ENCODE data around the gene ASGR1. TPM values are rescaled to one million over a fixed set of nuclear protein-coding genes. Genes with fewer than 3 reads are reported as not detected.
A peak's percentile ranks its signal among the peaks of the same experiment; 100 is the strongest.
"Not testable (repeated sequence)": the region's sequence is repeated elsewhere in the genome, so short reads cannot be mapped to it uniquely, and the experiment has no call there.

ASGR1 gene
- total and polyA plus RNA-seq, 7 donors: 0.36 to 2.4 (median 1.7) TPM; not detected in 2

GRCh38 chr17:7131423-7131791 is 47.8 kb downstream of the ASGR1 start:
- H3K9me3 ChIP-seq: no peaks in the 10 kb centered on the region
- H3K36me3 ChIP-seq: no peaks in the 10 kb centered on the region
- no peaks in the 10 kb centered on the region for H3K4me1 ChIP-seq
- H3K27ac ChIP-seq: peak overlapping the region in 3 of 4 donors; percentile 27 to 45 (median 37)
- 87 to 88% methylated on average over 5 of the region's 5 CpGs for WGBS, 2 donors
- no peak for TF ChIP-seq POLR2AphosphoS5 (IDR thresholded peaks at IDR 0.05)
- peaks cover 0 to 46% (median 12%) of the 10 kb centered on the region in 3 donors for H3K27me3 ChIP-seq
- no peak for DNase-seq
- intact Hi-C loops (cut with DNase I): no loop called here
- peak overlapping the region in 2 of 4 donors; percentile 18 to 19 for H3K4me3 ChIP-seq

DNA sequence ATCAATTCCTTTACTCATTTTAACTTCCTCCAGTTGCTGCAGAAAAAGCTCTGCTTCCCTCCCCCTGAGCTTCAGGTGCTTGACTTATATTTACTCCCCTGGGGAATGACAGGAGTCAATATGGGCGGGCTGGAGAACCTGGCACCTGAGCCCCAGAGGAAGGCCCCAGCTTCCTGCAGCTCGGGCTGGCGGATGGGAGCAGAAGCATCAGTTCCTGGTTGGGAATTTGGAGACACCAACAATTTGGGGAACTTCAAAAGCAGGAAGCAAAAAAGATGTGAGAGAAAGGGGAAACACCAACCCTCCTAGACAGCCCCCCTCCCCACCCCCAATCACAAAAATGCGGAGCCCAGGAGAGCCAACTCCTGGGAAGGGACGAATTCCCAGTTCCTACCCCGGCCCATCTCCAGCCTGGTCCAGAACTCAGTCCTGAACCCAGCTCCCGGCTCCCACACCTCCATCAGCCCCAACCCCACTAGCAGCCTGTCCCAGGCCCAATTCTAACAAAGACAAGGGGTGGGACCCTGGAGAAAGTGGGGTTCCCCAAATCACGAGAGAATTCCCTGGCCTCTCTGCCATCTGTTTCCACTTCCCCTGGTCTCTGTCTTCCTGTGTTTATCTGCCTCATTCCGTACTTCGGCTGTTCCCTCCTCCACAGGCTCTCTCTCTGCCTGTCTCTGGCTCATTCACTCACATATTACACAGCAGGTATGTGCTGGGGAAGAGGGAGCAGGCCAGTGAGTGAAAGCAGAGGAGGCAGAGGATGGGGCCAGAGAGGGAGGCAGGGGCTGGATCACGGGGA is 48.3 kb downstream of the ASGR1 start:
- Histone ChIP-seq H3K36me3 (no peaks in the 10 kb centered on the region), H3K27me3 (peaks cover 0 to 44% (median 12%) of the 10 kb centered on the region in 3 donors), H3K9me3 (no peaks in the 10 kb centered on the region), H3K4me3 (peak overlapping the region in 2 of 4 donors; percentile 18 to 19), H3K27ac (peak overlapping the region in 3 of 4 donors; percentile 27 to 45 (median 37)), H3K4me1 (no peaks in the 10 kb centered on the region)
- intact Hi-C loops (cut with DNase I): no loop called here
- 49 to 73% methylated on average over 11 of the region's 11 CpGs for WGBS, 2 donors
- no peak for DNase-seq
- no peak for TF ChIP-seq CTCF (IDR thresholded peaks at IDR 0.05)
- TF ChIP-seq POLR2A (IDR thresholded peaks at IDR 0.05): no peak
- no peak for TF ChIP-seq EP300 (IDR thresholded peaks at IDR 0.05)
- peak in 3 of 4 donors; percentile 20 to 37 (median 22) for TF ChIP-seq POLR2AphosphoS5 (IDR thresholded peaks at IDR 0.05)

DNA sequence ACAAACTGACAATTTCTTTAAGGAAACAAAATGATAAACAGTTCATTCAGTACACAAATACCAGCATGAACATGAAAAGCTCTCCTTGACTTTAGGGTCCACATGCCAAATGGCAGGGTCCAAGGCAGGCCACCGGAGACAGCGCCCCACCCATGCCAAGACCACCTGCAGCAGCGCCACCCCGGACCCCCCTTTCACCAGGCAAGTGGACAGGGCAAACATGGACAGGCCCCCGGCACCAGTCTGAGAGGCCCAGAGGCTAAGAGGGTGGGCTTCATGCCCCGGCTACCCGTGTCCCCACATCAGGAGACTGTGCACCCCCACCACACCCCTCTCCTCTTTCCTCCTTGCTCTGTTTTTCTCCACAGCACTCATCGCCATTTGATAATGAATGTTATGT is 49.9 kb downstream of the ASGR1 start:
- no peaks in the 10 kb centered on the region for H3K36me3 ChIP-seq
- H3K9me3 ChIP-seq: no peaks in the 10 kb centered on the region
- 89 to 93% methylated on average over 8 of the region's 8 CpGs for WGBS, 2 donors
- peaks cover 0 to 44% (median 6%) of the 10 kb centered on the region in 3 donors for H3K27me3 ChIP-seq
- H3K27ac ChIP-seq: no peak overlapping the region
- TF ChIP-seq POLR2AphosphoS5 (IDR thresholded peaks at IDR 0.05) (no peak), CTCF (IDR thresholded peaks at IDR 0.05) (no peak), POLR2A (IDR thresholded peaks at IDR 0.05) (no peak), EP300 (IDR thresholded peaks at IDR 0.05) (no peak)
- DNase-seq: no peak
- no peaks in the 10 kb centered on the region for H3K4me1 ChIP-seq
- no peak overlapping the region for H3K4me3 ChIP-seq
- intact Hi-C loops (cut with DNase I): no loop called here

DNA sequence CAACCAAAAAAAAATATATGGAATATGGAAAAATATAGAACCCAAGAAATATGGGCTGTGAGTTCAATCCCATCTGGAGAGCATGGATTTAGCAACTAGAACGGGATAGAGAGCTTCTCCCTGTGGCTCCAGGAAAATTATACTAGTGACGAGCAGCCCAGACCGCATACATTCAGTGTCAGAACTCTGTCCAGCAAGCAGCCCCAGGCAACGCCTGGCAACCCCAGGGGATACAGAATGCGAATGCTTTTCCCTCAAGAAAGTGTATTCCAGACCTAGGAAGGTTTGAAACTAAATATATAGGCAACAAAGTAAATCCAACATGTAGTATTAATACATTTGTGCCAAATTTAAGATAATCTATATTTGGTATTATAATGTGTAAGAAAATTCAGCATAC is 51.0 kb downstream of the ASGR1 start:
- no peaks in the 10 kb centered on the region for H3K36me3 ChIP-seq
- no peak overlapping the region for H3K4me3 ChIP-seq
- TF ChIP-seq POLR2A (IDR thresholded peaks at IDR 0.05) (no peak), POLR2AphosphoS5 (IDR thresholded peaks at IDR 0.05) (no peak), CTCF (IDR thresholded peaks at IDR 0.05) (no peak), EP300 (IDR thresholded peaks at IDR 0.05) (no peak)
- DNase-seq: no peak
- H3K27ac ChIP-seq: no peak overlapping the region
- H3K27me3 ChIP-seq: peaks cover 0 to 42% (median 0%) of the 10 kb centered on the region in 3 donors
- intact Hi-C loops (cut with DNase I): no loop called here
- no peaks in the 10 kb centered on the region for H3K4me1 ChIP-seq
- 74 to 81% methylated on average over 5 of the region's 5 CpGs for WGBS, 2 donors
- H3K9me3 ChIP-seq: no peaks in the 10 kb centered on the region

- H3K27ac ChIP-seq; H3K9me3 ChIP-seq; DNase-seq; H3K36me3 ChIP-seq; intact Hi-C loops (cut with DNase I); H3K4me1 ChIP-seq; H3K4me3 ChIP-seq: not testable (repeated sequence)
- H3K27me3 ChIP-seq: peaks cover 0 to 36% (median 0%) of the 10 kb centered on the region in 3 donors
- WGBS, 2 donors: 89 to 93% methylated on average over 5 of the region's 5 CpGs
Observed at GRCh38 chr17:7127501-7127900, 51.7 kb downstream of the ASGR1 start.

DNA sequence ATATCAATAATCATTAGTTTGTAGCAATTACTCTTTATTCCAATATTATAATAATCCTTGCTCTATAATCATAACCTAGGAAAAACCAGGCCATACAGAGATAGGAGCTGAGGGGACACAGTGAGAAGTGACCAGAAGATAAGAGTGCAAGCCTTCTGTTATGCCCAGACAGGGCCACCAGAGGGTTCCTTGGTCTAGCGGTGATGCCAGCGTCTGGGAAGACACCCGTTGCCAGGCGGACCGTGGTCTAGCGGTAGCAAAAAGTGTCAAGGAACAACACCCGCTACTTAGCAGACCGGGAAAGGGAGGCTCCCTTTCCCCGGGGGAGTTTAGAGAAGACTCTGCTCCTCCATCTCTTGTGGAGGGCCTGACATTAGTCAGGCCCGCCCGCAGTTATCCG is 52.8 kb downstream of the ASGR1 start:
- H3K9me3 ChIP-seq: not testable (repeated sequence)

More for the DNA sequence above, 52.8 kb downstream of the ASGR1 start:
- H3K4me3 ChIP-seq; H3K4me1 ChIP-seq; DNase-seq; H3K27ac ChIP-seq; H3K36me3 ChIP-seq; intact Hi-C loops (cut with DNase I): not testable (repeated sequence)
- peaks cover 0 to 29% (median 0%) of the 10 kb centered on the region in 3 donors for H3K27me3 ChIP-seq
- 76 to 90% methylated on average over 12 of the region's 12 CpGs for WGBS, 2 donors
